PC-9 (cell line): Measurements from ENCODE around the gene NPL. TPM values are rescaled to one million over a fixed set of nuclear protein-coding genes. Genes with fewer than 3 reads are reported as not detected.
A peak's percentile ranks its signal among the peaks of the same experiment; 100 is the strongest.

Experiments
- BruUV-seq: library from RNA; stranded (reverse); fragments of 400-500 nt; replicated peaks from 2 replicates; lab custom pipeline; 2021; lab: Mats Ljungman, UMichigan
- CTCF ChIA-PET: fragments of 300-600 bp; sonication (Branson Sonifier 250); formaldehyde crosslinking; loops from one replicate; lab custom pipeline; 2022; ENCODE audit warnings: antibody characterized with exemption; lab: Charles Lee
- POLR2A ChIA-PET: fragments of 300-600 bp; sonication (Branson Sonifier 250); formaldehyde crosslinking; loops from one replicate; lab custom pipeline; 2022; ENCODE audit warnings: antibody characterized with exemption; ENCODE audit not compliant: unreplicated experiment; lab: Charles Lee
- DNase-seq, 2 experiments: peaks; one replicate each; pipeline versions ENCODE4 v3.0.0 to v3.0.0-alpha.2; 2015 to 2022; ENCODE audit warnings: mixed read lengths in 1 of 2
- H2AFZ ChIP-seq: fragments of 200-600 bp; sonication (generic); 2 replicates; pipeline ENCODE4 v1.8.1; 2017; ENCODE audit warnings: antibody characterized with exemption
- H3F3A ChIP-seq: fragments of 200-600 bp; sonication (generic); 2 replicates; pipeline ENCODE4 v1.8.1; 2017; ENCODE audit warnings: antibody characterized with exemption, mild to moderate bottlenecking, low read depth; ENCODE audit not compliant: insufficient read depth
- H3K27ac ChIP-seq: fragments of 200-600 bp; sonication (generic); 2 replicates; pipeline ENCODE4 v1.6.1; 2016; ENCODE audit warnings: mixed run types
- H3K27me3 ChIP-seq: fragments of 200-600 bp; sonication (generic); 2 replicates; pipeline ENCODE4 v1.6.1; 2016; ENCODE audit warnings: low read depth, mixed run types; ENCODE audit not compliant: insufficient read depth
- H3K36me3 ChIP-seq: fragments of 200-600 bp; sonication (generic); 2 replicates; pipeline ENCODE4 v1.6.1; 2016; ENCODE audit warnings: low read depth, mixed run types
- H3K4me1 ChIP-seq: fragments of 200-600 bp; sonication (generic); replicated peaks from 2 replicates; pipeline ENCODE4 v1.6.1; 2016; ENCODE audit warnings: mixed run types; ENCODE audit not compliant: insufficient read depth
- H3K4me2 ChIP-seq: fragments of 200-600 bp; sonication (generic); 2 replicates; pipeline ENCODE4 v1.6.1; 2017; ENCODE audit warnings: mixed run types
- H3K4me3 ChIP-seq: fragments of 200-600 bp; sonication (generic); 2 replicates; pipeline ENCODE4 v1.6.1; 2016; ENCODE audit warnings: mixed run types
- H3K79me2 ChIP-seq: fragments of 200-600 bp; sonication (generic); 2 replicates; pipeline ENCODE4 v1.6.1; 2017; ENCODE audit warnings: low read depth, mixed run types
- H3K9me2 ChIP-seq: fragments of 200-600 bp; sonication (generic); 2 replicates; pipeline ENCODE4 v1.8.1; 2017; ENCODE audit warnings: mild to moderate bottlenecking; ENCODE audit not compliant: insufficient read depth
- H3K9me3 ChIP-seq: fragments of 200-600 bp; sonication (generic); 2 replicates; pipeline ENCODE4 v1.8.1; 2016; ENCODE audit warnings: low read depth; ENCODE audit not compliant: insufficient read depth
- H4K20me1 ChIP-seq: fragments of 200-600 bp; sonication (generic); 2 replicates; pipeline ENCODE4 v1.8.1; 2017; ENCODE audit not compliant: insufficient read depth
- CTCF ChIP-seq: fragments of 200-600 bp; sonication (generic); conservative IDR thresholded peaks from 2 replicates; pipeline ENCODE4 v1.6.1; 2017; ENCODE audit warnings: mixed run types, antibody characterized with exemption, mild to moderate bottlenecking, moderate library complexity
- EZH2 ChIP-seq: fragments of 200-600 bp; sonication (generic); IDR thresholded peaks from 2 replicates; pipeline ENCODE4 v1.8.0; 2017; ENCODE audit warnings: antibody characterized with exemption, low read depth
- intact Hi-C: fragments of 100-400 bp; cut with micrococcal nuclease; formaldehyde crosslinking; loops from one replicate; pipeline ENCODE4 v1.10.0; 2022; ENCODE audit not compliant: unreplicated experiment
- total RNA-seq: library from RNA; stranded (reverse); gene quantifications from 2 replicates; pipeline ENCODE4 v1.2.3, GENCODE V29; 2021

The NPL gene
- total RNA-seq, 1 experiment from 2014 or later = 2.3 TPM

DNA sequence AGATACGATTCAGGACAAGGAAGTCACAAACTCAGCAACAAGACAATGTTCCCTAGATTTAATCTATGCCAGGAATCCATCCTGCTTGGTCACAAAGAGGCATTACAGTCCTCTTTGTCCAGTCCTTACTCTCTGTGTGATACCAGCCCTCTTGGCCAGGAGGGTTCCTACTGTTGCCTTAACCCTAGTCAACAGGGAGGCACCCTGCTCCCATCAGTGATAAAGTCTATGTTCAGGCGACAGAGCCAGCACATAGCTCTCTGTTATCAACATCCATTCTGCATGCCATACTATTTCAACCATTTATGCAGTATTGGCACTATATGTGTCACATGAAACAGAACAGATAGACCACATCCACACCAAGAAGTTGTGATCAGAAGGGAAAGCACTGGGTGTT, 4.4 kb upstream of the NPL start:
- Histone ChIP-seq H4K20me1 (no peaks in the 10 kb centered on the region; the same call in 1 of the 2 replicates), H3K79me2 (no peaks in the 10 kb centered on the region), H3K9me3 (no peaks in the 10 kb centered on the region), H3K4me2 (no peak overlapping the region), H3K4me3 (no peak overlapping the region), H3K9me2 (no peaks in the 10 kb centered on the region), H3K36me3 (no peaks in the 10 kb centered on the region), H3K4me1 (peaks cover 4% of the 10 kb centered on the region), H2AFZ (no peak overlapping the region), H3K27me3 (peaks cover 8% of the 10 kb centered on the region; the same call in 1 of the 2 replicates), H3K27ac (no peak overlapping the region), H3F3A (no peaks in the 10 kb centered on the region)
- no TSS peak for BruUV-seq
- TF ChIP-seq CTCF = no peak
- POLR2A ChIA-PET = no interaction called here
- no peak for DNase-seq
- intact Hi-C loops = loop anchor here (1.0 to 10.0 kb wide), 3 partner anchors 270 to 701 kb away; no protein-coding TSS in a partner anchor
- CTCF ChIA-PET = interaction anchor here (1.0 kb wide), 2 partner anchors 182 to 184 kb away, joined by 3 to 7 read pairs; no protein-coding TSS in a partner anchor

DNA sequence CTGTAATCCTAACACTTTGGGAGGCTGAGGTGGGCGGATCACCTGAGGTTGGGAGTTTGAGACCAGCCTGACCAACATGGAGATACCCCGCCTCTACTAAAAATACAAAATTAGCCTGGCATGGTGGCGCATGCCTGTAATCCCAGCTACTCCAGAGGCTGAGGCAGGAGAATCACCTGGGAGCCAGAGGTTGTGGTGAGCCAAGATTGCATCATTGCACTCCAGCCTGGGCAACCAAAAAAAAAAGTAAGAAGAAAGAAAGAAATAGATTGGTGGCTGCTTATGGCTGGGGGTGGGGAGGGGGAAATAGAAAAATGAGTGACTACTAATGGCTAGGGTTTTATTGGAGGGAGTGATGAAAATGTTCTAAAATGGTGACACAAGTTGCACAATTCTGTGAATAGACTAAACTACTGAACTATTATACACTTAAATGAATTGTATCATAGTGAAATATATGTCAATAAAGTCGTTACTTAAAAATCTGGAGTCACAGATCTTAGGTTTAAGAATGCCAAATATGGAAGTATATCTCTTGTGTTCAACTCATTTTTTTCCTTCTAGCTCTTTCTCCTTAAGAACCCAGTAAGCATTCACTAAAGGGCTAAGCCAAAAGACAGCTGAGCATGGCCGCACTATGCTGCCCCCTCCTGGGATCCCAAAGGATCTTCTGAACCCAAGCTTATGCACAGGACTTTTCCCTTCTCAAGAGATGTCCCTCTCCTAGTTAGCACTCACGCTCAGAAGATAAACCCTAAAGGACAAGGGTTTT, 3.2 kb upstream of the NPL start:
- ChIA-PET CTCF (interaction anchor here (0.6 to 1.4 kb wide), 5 partner anchors 23 to 717 kb away, joined by 3 to 9 read pairs (median 4); no protein-coding TSS in a partner anchor), POLR2A (no interaction called here)
- Histone ChIP-seq H3K36me3 (no peaks in the 10 kb centered on the region), H3K27ac (no peak overlapping the region), H2AFZ (no peak overlapping the region), H3K27me3 (peaks cover 8% of the 10 kb centered on the region; the same call in 1 of the 2 replicates), H3K4me2 (no peak overlapping the region), H3F3A (no peaks in the 10 kb centered on the region), H3K4me3 (no peak overlapping the region), H3K79me2 (no peaks in the 10 kb centered on the region), H3K4me1 (peaks cover 6% of the 10 kb centered on the region), H3K9me2 (no peaks in the 10 kb centered on the region), H3K9me3 (no peaks in the 10 kb centered on the region), H4K20me1 (no peaks in the 10 kb centered on the region; the same call in 1 of the 2 replicates)
- peak in 1 of 2 experiments; percentile 24 for DNase-seq
- no TSS peak for BruUV-seq
- intact Hi-C loops = loop anchor here (10.0 kb wide), 1 partner anchor 272 kb away; no protein-coding TSS in a partner anchor
- TF ChIP-seq EZH2 (no peak), CTCF (peak; percentile 62; the same call in 1 of the 2 replicates)

- Histone ChIP-seq H3K36me3 (no peaks in the 10 kb centered on the region), H3K4me1 (peaks cover 6% of the 10 kb centered on the region), H3K4me3 (no peak overlapping the region), H3K27me3 (peaks cover 8% of the 10 kb centered on the region; the same call in 1 of the 2 replicates), H3K4me2 (no peak overlapping the region), H3K9me3 (no peaks in the 10 kb centered on the region), H3K27ac (no peak overlapping the region), H4K20me1 (no peaks in the 10 kb centered on the region), H3K79me2 (no peaks in the 10 kb centered on the region), H3K9me2 (no peaks in the 10 kb centered on the region), H2AFZ (no peak overlapping the region), H3F3A (no peaks in the 10 kb centered on the region)
- no peak for DNase-seq
- ChIA-PET POLR2A (no interaction called here), CTCF (interaction anchor here (0.7 to 1.4 kb wide), 4 partner anchors 186 to 718 kb away, joined by 3 to 9 read pairs (median 6); no protein-coding TSS in a partner anchor)
- BruUV-seq = no TSS peak
- intact Hi-C loops = loop anchor here (10.0 kb wide), 1 partner anchor 272 kb away; no protein-coding TSS in a partner anchor
- TF ChIP-seq CTCF = no peak; the same call in 1 of the 2 replicates
- TF ChIP-seq EZH2 = no peak
Measured at GRCh38 chr1:182786995-182787324, 2.6 kb upstream of the NPL start.
